H1 (cell line): ENCODE results near the gene TAF13. TPM values are rescaled to one million over a fixed set of nuclear protein-coding genes. Genes with fewer than 3 reads are reported as not detected.

Experiments
- EGR1 ChIP-seq: IDR thresholded peaks from 2 replicates; pipeline ENCODE4 v1.6.1; 2011; ENCODE audit warnings: low read depth, low read length, borderline replicate concordance
- HDAC6 ChIP-seq: IDR thresholded peaks from one replicate; pipeline ENCODE4 v1.7.1; 2012; ENCODE audit warnings: low read depth, mild to moderate bottlenecking, inconsistent platforms, low read length, moderate library complexity
- SRF ChIP-seq: IDR thresholded peaks from 2 replicates; pipeline ENCODE4 v1.6.1; 2011; ENCODE audit warnings: mild to moderate bottlenecking, low read depth, low read length, moderate library complexity
- polyA plus RNA-seq, 7 experiments: library from polyadenylated mRNA; depleted of rRNA in 3 of 7; stranded (reverse) in 5 of 7; unstranded in 2 of 7; fragments of >200 nt in 5 of 7; fragments of 200-250 nt in 2 of 7; gene quantifications; 1 replicate in 5 of 7; 2 replicates in 1 of 7; 4 replicates in 1 of 7; pipeline versions ENCODE4 v1.2.1 to v1.2.3, GENCODE V29; 2011 to 2013; ENCODE audit warnings: missing spikeins in 2 of 7, mixed read lengths in 2 of 7
- total RNA-seq: library from RNA; stranded (reverse); fragmentation: NEBNext Ultra II Directional; extraction: Animal tissue kit (Norgen Biotek cat#: 25700); gene quantifications from 2 replicates; pipeline ENCODE4 v1.2.1, GENCODE V29; 2021
- TF ChIP-seq, protein P1 (sequence below): fragments of 300-600 bp; sonication (generic); IDR thresholded peaks from 2 replicates; pipeline ENCODE4 v1.7.1; 2012; ENCODE audit warnings: low read length, moderate library complexity, mild to moderate bottlenecking, inconsistent platforms; ENCODE audit not compliant: insufficient replicate concordance
- TF ChIP-seq, protein P2 (sequence below): IDR thresholded peaks from 2 replicates; pipeline ENCODE4 v1.6.1; 2012; ENCODE audit warnings: inconsistent platforms
- TF ChIP-seq, protein P3 (sequence below), 3 experiments: IDR thresholded peaks; 1 replicate in 2 of 3; 2 replicates in 1 of 3; pipeline versions ENCODE4 v1.5.1 to v1.6.1; 2011; ENCODE audit warnings: low read length in 3 of 3, mild to moderate bottlenecking in 3 of 3, inconsistent platforms in 2 of 3, low read depth in 1 of 3, moderate library complexity in 1 of 3; ENCODE audit not compliant: insufficient read depth in 1 of 3; ENCODE audit errors: control extremely low read depth in 1 of 3

TAF13 gene
- total and polyA plus RNA-seq, 2 of the 8 experiments (the other 6 are each of a cell fraction or from before 2014, with no cell fraction given), result 13.1 to 41.7 TPM

DNA sequence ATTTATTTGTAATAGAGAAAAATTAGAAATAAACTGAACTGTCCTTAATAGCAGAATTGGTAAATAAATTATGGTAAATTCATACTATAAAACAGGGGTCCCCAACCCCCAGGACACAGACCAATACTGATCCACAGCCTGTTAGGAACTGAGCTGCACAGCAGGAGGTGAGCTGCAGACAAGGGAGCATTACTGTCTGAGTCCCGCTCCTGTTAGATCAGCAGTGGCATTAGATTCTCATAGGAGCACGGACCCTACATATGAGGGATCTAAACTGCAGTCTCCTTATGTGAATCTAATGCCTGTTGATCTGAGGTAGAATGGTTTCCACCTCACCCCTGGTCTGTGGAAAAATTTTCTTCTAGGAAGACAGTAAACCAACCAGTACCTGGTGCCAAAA lies 41.4 kb downstream of the TAF13 start (continued):
- TF ChIP-seq, protein P1, sequence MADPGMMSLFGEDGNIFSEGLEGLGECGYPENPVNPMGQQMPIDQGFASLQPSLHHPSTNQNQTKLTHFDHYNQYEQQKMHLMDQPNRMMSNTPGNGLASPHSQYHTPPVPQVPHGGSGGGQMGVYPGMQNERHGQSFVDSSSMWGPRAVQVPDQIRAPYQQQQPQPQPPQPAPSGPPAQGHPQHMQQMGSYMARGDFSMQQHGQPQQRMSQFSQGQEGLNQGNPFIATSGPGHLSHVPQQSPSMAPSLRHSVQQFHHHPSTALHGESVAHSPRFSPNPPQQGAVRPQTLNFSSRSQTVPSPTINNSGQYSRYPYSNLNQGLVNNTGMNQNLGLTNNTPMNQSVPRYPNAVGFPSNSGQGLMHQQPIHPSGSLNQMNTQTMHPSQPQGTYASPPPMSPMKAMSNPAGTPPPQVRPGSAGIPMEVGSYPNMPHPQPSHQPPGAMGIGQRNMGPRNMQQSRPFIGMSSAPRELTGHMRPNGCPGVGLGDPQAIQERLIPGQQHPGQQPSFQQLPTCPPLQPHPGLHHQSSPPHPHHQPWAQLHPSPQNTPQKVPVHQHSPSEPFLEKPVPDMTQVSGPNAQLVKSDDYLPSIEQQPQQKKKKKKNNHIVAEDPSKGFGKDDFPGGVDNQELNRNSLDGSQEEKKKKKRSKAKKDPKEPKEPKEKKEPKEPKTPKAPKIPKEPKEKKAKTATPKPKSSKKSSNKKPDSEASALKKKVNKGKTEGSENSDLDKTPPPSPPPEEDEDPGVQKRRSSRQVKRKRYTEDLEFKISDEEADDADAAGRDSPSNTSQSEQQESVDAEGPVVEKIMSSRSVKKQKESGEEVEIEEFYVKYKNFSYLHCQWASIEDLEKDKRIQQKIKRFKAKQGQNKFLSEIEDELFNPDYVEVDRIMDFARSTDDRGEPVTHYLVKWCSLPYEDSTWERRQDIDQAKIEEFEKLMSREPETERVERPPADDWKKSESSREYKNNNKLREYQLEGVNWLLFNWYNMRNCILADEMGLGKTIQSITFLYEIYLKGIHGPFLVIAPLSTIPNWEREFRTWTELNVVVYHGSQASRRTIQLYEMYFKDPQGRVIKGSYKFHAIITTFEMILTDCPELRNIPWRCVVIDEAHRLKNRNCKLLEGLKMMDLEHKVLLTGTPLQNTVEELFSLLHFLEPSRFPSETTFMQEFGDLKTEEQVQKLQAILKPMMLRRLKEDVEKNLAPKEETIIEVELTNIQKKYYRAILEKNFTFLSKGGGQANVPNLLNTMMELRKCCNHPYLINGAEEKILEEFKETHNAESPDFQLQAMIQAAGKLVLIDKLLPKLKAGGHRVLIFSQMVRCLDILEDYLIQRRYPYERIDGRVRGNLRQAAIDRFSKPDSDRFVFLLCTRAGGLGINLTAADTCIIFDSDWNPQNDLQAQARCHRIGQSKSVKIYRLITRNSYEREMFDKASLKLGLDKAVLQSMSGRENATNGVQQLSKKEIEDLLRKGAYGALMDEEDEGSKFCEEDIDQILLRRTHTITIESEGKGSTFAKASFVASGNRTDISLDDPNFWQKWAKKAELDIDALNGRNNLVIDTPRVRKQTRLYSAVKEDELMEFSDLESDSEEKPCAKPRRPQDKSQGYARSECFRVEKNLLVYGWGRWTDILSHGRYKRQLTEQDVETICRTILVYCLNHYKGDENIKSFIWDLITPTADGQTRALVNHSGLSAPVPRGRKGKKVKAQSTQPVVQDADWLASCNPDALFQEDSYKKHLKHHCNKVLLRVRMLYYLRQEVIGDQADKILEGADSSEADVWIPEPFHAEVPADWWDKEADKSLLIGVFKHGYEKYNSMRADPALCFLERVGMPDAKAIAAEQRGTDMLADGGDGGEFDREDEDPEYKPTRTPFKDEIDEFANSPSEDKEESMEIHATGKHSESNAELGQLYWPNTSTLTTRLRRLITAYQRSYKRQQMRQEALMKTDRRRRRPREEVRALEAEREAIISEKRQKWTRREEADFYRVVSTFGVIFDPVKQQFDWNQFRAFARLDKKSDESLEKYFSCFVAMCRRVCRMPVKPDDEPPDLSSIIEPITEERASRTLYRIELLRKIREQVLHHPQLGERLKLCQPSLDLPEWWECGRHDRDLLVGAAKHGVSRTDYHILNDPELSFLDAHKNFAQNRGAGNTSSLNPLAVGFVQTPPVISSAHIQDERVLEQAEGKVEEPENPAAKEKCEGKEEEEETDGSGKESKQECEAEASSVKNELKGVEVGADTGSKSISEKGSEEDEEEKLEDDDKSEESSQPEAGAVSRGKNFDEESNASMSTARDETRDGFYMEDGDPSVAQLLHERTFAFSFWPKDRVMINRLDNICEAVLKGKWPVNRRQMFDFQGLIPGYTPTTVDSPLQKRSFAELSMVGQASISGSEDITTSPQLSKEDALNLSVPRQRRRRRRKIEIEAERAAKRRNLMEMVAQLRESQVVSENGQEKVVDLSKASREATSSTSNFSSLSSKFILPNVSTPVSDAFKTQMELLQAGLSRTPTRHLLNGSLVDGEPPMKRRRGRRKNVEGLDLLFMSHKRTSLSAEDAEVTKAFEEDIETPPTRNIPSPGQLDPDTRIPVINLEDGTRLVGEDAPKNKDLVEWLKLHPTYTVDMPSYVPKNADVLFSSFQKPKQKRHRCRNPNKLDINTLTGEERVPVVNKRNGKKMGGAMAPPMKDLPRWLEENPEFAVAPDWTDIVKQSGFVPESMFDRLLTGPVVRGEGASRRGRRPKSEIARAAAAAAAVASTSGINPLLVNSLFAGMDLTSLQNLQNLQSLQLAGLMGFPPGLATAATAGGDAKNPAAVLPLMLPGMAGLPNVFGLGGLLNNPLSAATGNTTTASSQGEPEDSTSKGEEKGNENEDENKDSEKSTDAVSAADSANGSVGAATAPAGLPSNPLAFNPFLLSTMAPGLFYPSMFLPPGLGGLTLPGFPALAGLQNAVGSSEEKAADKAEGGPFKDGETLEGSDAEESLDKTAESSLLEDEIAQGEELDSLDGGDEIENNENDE, result no peak
- TF ChIP-seq, protein P2, sequence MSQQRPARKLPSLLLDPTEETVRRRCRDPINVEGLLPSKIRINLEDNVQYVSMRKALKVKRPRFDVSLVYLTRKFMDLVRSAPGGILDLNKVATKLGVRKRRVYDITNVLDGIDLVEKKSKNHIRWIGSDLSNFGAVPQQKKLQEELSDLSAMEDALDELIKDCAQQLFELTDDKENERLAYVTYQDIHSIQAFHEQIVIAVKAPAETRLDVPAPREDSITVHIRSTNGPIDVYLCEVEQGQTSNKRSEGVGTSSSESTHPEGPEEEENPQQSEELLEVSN, result no peak
- TF ChIP-seq, protein P3, sequence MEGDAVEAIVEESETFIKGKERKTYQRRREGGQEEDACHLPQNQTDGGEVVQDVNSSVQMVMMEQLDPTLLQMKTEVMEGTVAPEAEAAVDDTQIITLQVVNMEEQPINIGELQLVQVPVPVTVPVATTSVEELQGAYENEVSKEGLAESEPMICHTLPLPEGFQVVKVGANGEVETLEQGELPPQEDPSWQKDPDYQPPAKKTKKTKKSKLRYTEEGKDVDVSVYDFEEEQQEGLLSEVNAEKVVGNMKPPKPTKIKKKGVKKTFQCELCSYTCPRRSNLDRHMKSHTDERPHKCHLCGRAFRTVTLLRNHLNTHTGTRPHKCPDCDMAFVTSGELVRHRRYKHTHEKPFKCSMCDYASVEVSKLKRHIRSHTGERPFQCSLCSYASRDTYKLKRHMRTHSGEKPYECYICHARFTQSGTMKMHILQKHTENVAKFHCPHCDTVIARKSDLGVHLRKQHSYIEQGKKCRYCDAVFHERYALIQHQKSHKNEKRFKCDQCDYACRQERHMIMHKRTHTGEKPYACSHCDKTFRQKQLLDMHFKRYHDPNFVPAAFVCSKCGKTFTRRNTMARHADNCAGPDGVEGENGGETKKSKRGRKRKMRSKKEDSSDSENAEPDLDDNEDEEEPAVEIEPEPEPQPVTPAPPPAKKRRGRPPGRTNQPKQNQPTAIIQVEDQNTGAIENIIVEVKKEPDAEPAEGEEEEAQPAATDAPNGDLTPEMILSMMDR (IDR thresholded peaks at IDR 0.05; ENCODE audit: control extremely low read depth in 1 of 3, insufficient read depth in 1 of 3, low read depth in 1 of 3, low read length in 3 of 3), result no peak
- TF ChIP-seq SRF (no peak), EGR1 (no peak), HDAC6 (no peak)
